ENCODE measurements around the gene COPB2. TPM values are rescaled to one million over a fixed set of nuclear protein-coding genes. Genes with fewer than 3 reads are reported as not detected.

Gene COPB2
- total and polyA plus RNA-seq, 2 of the 8 experiments (the other 6 are each of a cell fraction or from before 2014, with no cell fraction given): 40.3 to 119 TPM

GRCh38 chr3:139312416-139312815 lies 77.0 kb downstream of the COPB2 start:
- Histone ChIP-seq H3K9ac (replicated peaks in 1 of 4; ENCODE audit: extremely low read depth in 1 of 4, low read depth in 3 of 4, low read length in 3 of 4) (no peak overlapping the region), H3K23ac (ENCODE audit: insufficient read length) (no peak overlapping the region), H3K23me2 (ENCODE audit: low read depth, low read length) (peaks cover 1% of the 10 kb centered on the region; the same call in 1 of the 2 replicates), H2AK5ac (ENCODE audit: low read depth, low read length) (no peak overlapping the region), H3K27ac (ENCODE audit: low read depth, low read length) (no peak overlapping the region), H3K79me1 (ENCODE audit: low read depth, low read length) (no peaks in the 10 kb centered on the region), H2AFZ (ENCODE audit: low read length) (no peak overlapping the region), H4K20me1 (replicated peaks in 1 of 2; ENCODE audit: control insufficient read depth in 1 of 2, insufficient read depth in 2 of 2, low read length in 2 of 2) (no peaks in the 10 kb centered on the region), H4K91ac (replicated peaks; ENCODE audit: insufficient read length, low read length) (no peak overlapping the region), H3K9me3 (ENCODE audit: insufficient read depth in 2 of 2, low read depth in 1 of 2, low read length in 1 of 2) (no peaks in the 10 kb centered on the region), H3K56ac (replicated peaks; ENCODE audit: insufficient read length, low read depth, low read length) (no peak overlapping the region), H2BK120ac (replicated peaks; ENCODE audit: low read depth, low read length) (no peak overlapping the region), H2BK12ac (ENCODE audit: low read depth, low read length) (no peak overlapping the region), H3K4me3 (ENCODE audit: extremely low read depth in 1 of 4, insufficient read depth in 2 of 4, low read depth in 3 of 4, low read length in 4 of 4) (no peak overlapping the region), H3K79me2 (ENCODE audit: control insufficient read depth in 1 of 2, insufficient read depth in 2 of 2, low read length in 2 of 2) (no peaks in the 10 kb centered on the region), H3K18ac (ENCODE audit: extremely low read depth, low read length) (no peak overlapping the region), H3K4ac (replicated peaks; ENCODE audit: insufficient read length, low read depth, low read length) (no peak overlapping the region), H2BK15ac (ENCODE audit: low read length) (no peak overlapping the region), H4K5ac (ENCODE audit: insufficient read length, low read depth, low read length) (no peak overlapping the region), H4K8ac (ENCODE audit: extremely low read depth, insufficient read depth, low read length) (no peak overlapping the region), H2BK20ac (ENCODE audit: low read length) (no peak overlapping the region), H3K4me2 (ENCODE audit: insufficient read depth in 1 of 2, low read depth in 2 of 2, low read length in 2 of 2) (no peak overlapping the region), H3K4me1 (replicated peaks in 1 of 4; ENCODE audit: control insufficient read depth in 3 of 4, insufficient read depth in 4 of 4, low read length in 3 of 4) (peaks cover 0 to 6% (median 2%) of the 10 kb centered on the region in 4 experiments; a peak in 5 of 7 replicates), H3K36me3 (ENCODE audit: control insufficient read depth in 2 of 4, insufficient read depth in 4 of 4, low read length in 3 of 4) (no peaks in the 10 kb centered on the region), H3K27me3 (replicated peaks in 1 of 4; ENCODE audit: control insufficient read depth in 3 of 4, extremely low read depth in 1 of 4, insufficient read depth in 3 of 4, low read length in 3 of 4) (no peaks in the 10 kb centered on the region), H2BK5ac (ENCODE audit: low read depth, low read length) (no peak overlapping the region), H3K14ac (ENCODE audit: insufficient read length) (no peak overlapping the region)
- POLR2A ChIA-PET (ENCODE audit: partially characterized antibody): no interaction called here
- FAIRE-seq (no peak), DNase-seq (ENCODE audit: low read depth in 1 of 2, low spot score in 2 of 2) (no peak)
- CTCF ChIA-PET (ENCODE audit: partially characterized antibody): interaction anchor here (1.1 to 8.6 kb wide), 4 partner anchors 7 to 200 kb away, joined by 4 to 103 read pairs (median 8); no protein-coding TSS in a partner anchor
- 100% methylated on average over 1 of the region's 1 CpG; no CpG with 5 or more reads in 1 of the 2 experiments for WGBS, 2 experiments (ENCODE audit: extremely low coverage in 1 of 2, insufficient coverage in 1 of 2, insufficient read length in 1 of 2, insufficient replicate concordance in 2 of 2, low coverage in 1 of 2, low lambda C conversion rate in 2 of 2, missing lambda C conversion rate in 1 of 2)
- TF ChIP-seq SIX5 (IDR thresholded peaks at IDR 0.05; ENCODE audit: low read depth, low read length) (no peak), CHD1 (IDR thresholded peaks at IDR 0.05; ENCODE audit: low read depth, low read length) (no peak), POU5F1 (IDR thresholded peaks at IDR 0.05; ENCODE audit: low read depth, low read length) (no peak), TAF7 (optimal IDR thresholded peaks at IDR 0.05; ENCODE audit: borderline replicate concordance, low read depth, low read length) (no peak), BCL11A (IDR thresholded peaks at IDR 0.05; ENCODE audit: low read depth in 2 of 2, low read length in 2 of 2) (no peak), SIN3A (conservative IDR thresholded peaks at IDR 0.05 in 1 of 2, IDR thresholded peaks at IDR 0.05 in 1 of 2; ENCODE audit: low read depth in 1 of 2, low read length in 2 of 2) (no peak), CTCF (IDR thresholded peaks at IDR 0.05; ENCODE audit: control extremely low read depth in 1 of 3, insufficient read depth in 1 of 3, low read depth in 1 of 3, low read length in 3 of 3) (no peak), CBX5 (IDR thresholded peaks at IDR 0.05; ENCODE audit: low read depth, low read length) (no peak), TBP (IDR thresholded peaks at IDR 0.05; ENCODE audit: low read depth, low read length) (no peak), TAF1 (IDR thresholded peaks at IDR 0.05; ENCODE audit: low read depth, low read length) (no peak), RBBP5 (IDR thresholded peaks at IDR 0.05; ENCODE audit: borderline replicate concordance, low read depth, low read length) (no peak)

Measured in H1 (cell line).